ENCODE data around the gene ZNF525.

- no peak for TF ChIP-seq CTCF (IDR thresholded peaks at IDR 0.05; ENCODE audit: low read depth, low read length, missing input control)
- TF ChIP-seq RAD21 (IDR thresholded peaks at IDR 0.05): no peak
- TF ChIP-seq, protein P1, sequence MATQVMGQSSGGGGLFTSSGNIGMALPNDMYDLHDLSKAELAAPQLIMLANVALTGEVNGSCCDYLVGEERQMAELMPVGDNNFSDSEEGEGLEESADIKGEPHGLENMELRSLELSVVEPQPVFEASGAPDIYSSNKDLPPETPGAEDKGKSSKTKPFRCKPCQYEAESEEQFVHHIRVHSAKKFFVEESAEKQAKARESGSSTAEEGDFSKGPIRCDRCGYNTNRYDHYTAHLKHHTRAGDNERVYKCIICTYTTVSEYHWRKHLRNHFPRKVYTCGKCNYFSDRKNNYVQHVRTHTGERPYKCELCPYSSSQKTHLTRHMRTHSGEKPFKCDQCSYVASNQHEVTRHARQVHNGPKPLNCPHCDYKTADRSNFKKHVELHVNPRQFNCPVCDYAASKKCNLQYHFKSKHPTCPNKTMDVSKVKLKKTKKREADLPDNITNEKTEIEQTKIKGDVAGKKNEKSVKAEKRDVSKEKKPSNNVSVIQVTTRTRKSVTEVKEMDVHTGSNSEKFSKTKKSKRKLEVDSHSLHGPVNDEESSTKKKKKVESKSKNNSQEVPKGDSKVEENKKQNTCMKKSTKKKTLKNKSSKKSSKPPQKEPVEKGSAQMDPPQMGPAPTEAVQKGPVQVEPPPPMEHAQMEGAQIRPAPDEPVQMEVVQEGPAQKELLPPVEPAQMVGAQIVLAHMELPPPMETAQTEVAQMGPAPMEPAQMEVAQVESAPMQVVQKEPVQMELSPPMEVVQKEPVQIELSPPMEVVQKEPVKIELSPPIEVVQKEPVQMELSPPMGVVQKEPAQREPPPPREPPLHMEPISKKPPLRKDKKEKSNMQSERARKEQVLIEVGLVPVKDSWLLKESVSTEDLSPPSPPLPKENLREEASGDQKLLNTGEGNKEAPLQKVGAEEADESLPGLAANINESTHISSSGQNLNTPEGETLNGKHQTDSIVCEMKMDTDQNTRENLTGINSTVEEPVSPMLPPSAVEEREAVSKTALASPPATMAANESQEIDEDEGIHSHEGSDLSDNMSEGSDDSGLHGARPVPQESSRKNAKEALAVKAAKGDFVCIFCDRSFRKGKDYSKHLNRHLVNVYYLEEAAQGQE (IDR thresholded peaks at IDR 0.05): no peak
- TF ChIP-seq FOXA1 (IDR thresholded peaks at IDR 0.05): no peak
Observed at GRCh38 chr19:53328967-53329366, 36.5 kb upstream of the ZNF525 start.

All from liver (tissue), 3 donors.